Lung (tissue), 13 donors: ENCODE measurements around the gene WTAP. TPM values are rescaled to one million over a fixed set of nuclear protein-coding genes. Genes with fewer than 3 reads are reported as not detected.

ENCODE experiments used
- ATAC-seq: fragments of 200-7000 bp; cut with Tn5 transposase; one replicate; pipeline ENCODE4 v1.9.1; 2020; ENCODE audit warnings: moderate number of reproducible peaks; ENCODE audit not compliant: insufficient read depth, low FRiP score
- DNase-seq, 3 donors: peaks; one replicate each; pipeline ENCODE4 v3.0.0-alpha.2; 2013 to 2017
- H3K27ac ChIP-seq, 2 donors: one replicate each; pipeline ENCODE4 v1.5.1; 2013; ENCODE audit warnings: mild to moderate bottlenecking in 2 of 2, moderate library complexity in 2 of 2, control low read depth in 1 of 2, inconsistent platforms in 1 of 2, low read depth in 1 of 2, low read length in 1 of 2
- H3K27me3 ChIP-seq, 3 donors: one replicate each; pipeline ENCODE4 v1.5.1; 2013; ENCODE audit warnings: low read length in 2 of 3; ENCODE audit not compliant: control insufficient read depth in 3 of 3, insufficient read depth in 3 of 3
- H3K36me3 ChIP-seq, 4 donors: one replicate each; pipeline ENCODE4 v1.5.1; 2013; ENCODE audit warnings: low read length in 4 of 4, mild to moderate bottlenecking in 1 of 4, moderate library complexity in 1 of 4; ENCODE audit not compliant: control insufficient read depth in 4 of 4, insufficient read depth in 4 of 4
- H3K4me1 ChIP-seq, 5 donors: one replicate each; pipeline ENCODE4 v1.5.1; 2013; ENCODE audit warnings: low read length in 5 of 5, mild to moderate bottlenecking in 2 of 5, moderate library complexity in 1 of 5; ENCODE audit not compliant: control insufficient read depth in 5 of 5, insufficient read depth in 5 of 5
- H3K4me3 ChIP-seq: one replicate; pipeline ENCODE4 v1.5.1; 2013; ENCODE audit warnings: mild to moderate bottlenecking, control low read depth, moderate library complexity
- H3K9ac ChIP-seq, 2 donors: one replicate each; pipeline ENCODE4 v1.5.1; 2013; ENCODE audit warnings: low read length in 2 of 2, control low read depth in 1 of 2; ENCODE audit not compliant: insufficient read depth in 1 of 2
- H3K9me3 ChIP-seq, 4 donors: one replicate each; pipeline ENCODE4 v1.5.1; 2013; ENCODE audit warnings: low read length in 3 of 4, mild to moderate bottlenecking in 1 of 4, moderate library complexity in 1 of 4; ENCODE audit not compliant: control insufficient read depth in 4 of 4, insufficient read depth in 3 of 4
- CTCF ChIP-seq: IDR thresholded peaks from 2 replicates; pipeline ENCODE4 v1.5.1; 2012; ENCODE audit warnings: mild to moderate bottlenecking; ENCODE audit errors: control extremely low read depth, extremely low read depth
- WGBS, 2 donors: extraction: QIAGEN DNeasy Blood & Tissue Kit; methylation state at CpG; one replicate each; pipeline ENCODE4 v1.1.7; 2013; 5-methylcytosine and 5-hydroxymethylcytosine counted together
- polyA plus RNA-seq, 2 donors: library from polyadenylated mRNA; stranded (reverse); fragments of 200-250 nt; gene quantifications; one replicate each; pipeline ENCODE4 v1.2.1, GENCODE V29; 2013
- small RNA-seq: library from RNA; depleted of rRNA; stranded (forward); fragments of <200 nt; gene quantifications from one replicate; pipeline ENCODE3, GENCODE V24; 2014; ENCODE audit warnings: low replicate concordance
- total RNA-seq, 2 donors: library from RNA; depleted of rRNA in 1 of 2; stranded (reverse); fragments of >200 nt in 1 of 2; gene quantifications; one replicate each; pipeline ENCODE4 v1.2.1, GENCODE V29; 2014 to 2021
- donor health status: control.
- donor health status: control.
- donor health status: Bipolar disorder and iron deficiency.
- donor health status: healthy.
- donor health status: DM: yes; HTN: yes; CAD: no.

Gene WTAP
- total and polyA plus RNA-seq, 4 donors: 70.8 to 145 (median 113) TPM

- Histone ChIP-seq H3K9ac (no peak overlapping the region), H3K27ac (no peak overlapping the region), H3K4me3 (no peak overlapping the region), H3K9me3 (no peaks in the 10 kb centered on the region), H3K36me3 (peaks cover 8 to 20% (median 12%) of the 10 kb centered on the region in 4 donors), H3K4me1 (peaks cover 0 to 7% (median 0%) of the 10 kb centered on the region in 5 donors), H3K27me3 (no peaks in the 10 kb centered on the region)
- 64 to 77% methylated on average over 8 of the region's 8 CpGs for WGBS, 2 donors
- DNase-seq (peak in 2 of 3 donors; percentile 19 to 75), ATAC-seq (no peak)
- TF ChIP-seq CTCF: no peak
Observed at GRCh38 chr6:159801935-159802334, 74.6 kb downstream of the WTAP start.

- TF ChIP-seq CTCF: no peak
- WGBS, 2 donors: 94% methylated on average over 10 of the region's 10 CpGs
- Histone ChIP-seq H3K27ac (no peak overlapping the region), H3K27me3 (no peaks in the 10 kb centered on the region), H3K36me3 (peaks cover 0 to 3% (median 1%) of the 10 kb centered on the region in 4 donors), H3K4me1 (peaks cover 0 to 7% (median 0%) of the 10 kb centered on the region in 5 donors), H3K9me3 (no peaks in the 10 kb centered on the region), H3K9ac (no peak overlapping the region), H3K4me3 (no peak overlapping the region)
- no peak for ATAC-seq
- DNase-seq: no peak
Observed at GRCh38 chr6:159804504-159804903, 77.2 kb downstream of the WTAP start.

- DNase-seq (no peak), ATAC-seq (no peak)
- Histone ChIP-seq H3K4me1 (peaks cover 0 to 7% (median 0%) of the 10 kb centered on the region in 5 donors), H3K4me3 (no peak overlapping the region), H3K27ac (no peak overlapping the region), H3K36me3 (no peaks in the 10 kb centered on the region), H3K27me3 (no peaks in the 10 kb centered on the region), H3K9me3 (no peaks in the 10 kb centered on the region), H3K9ac (no peak overlapping the region)
- WGBS, 2 donors: 60 to 77% methylated on average over 6 of the region's 6 CpGs
- TF ChIP-seq CTCF: no peak
Observed at GRCh38 chr6:159805440-159806020, 78.2 kb downstream of the WTAP start.

Small RNA genes within 50 kb of the gene (small RNA-seq; reads per million reads assigned to genes)
- gene RNU4ATAC18P (not detected), gene SNORA20 (71.9 reads per million, percentile 98 among the genes with 10 or more reads in this experiment), gene SNORA29 (not detected)

Other genes starting within 250 kb of the WTAP start
- gene SOD2, start 34.3 kb upstream of the WTAP start, total RNA-seq: 100 to 1,000 TPM; 797 to 807 TPM
- gene SOD2, start 34.3 kb upstream of the WTAP start, polyA plus RNA-seq: 1,000 to 10,000 TPM in 1 of 2 donors, 100 to 1,000 TPM in 1; 219 to 3,918 TPM
- 10 to 100 TPM; 20.8 to 84.4 TPM for gene ACAT2, start 34.5 kb downstream of the WTAP start, total RNA-seq
- 10 to 100 TPM; 62.0 to 73.2 TPM for gene ACAT2, start 34.5 kb downstream of the WTAP start, polyA plus RNA-seq
- 100 to 1,000 TPM; 129 to 206 TPM for gene TCP1, start 62.1 kb downstream of the WTAP start, total RNA-seq
- gene TCP1, start 62.1 kb downstream of the WTAP start, polyA plus RNA-seq: 100 to 1,000 TPM in 1 of 2 donors, 10 to 100 TPM in 1; 80.0 to 109 TPM
- gene MRPL18, start 63.0 kb downstream of the WTAP start, total RNA-seq: 10 to 100 TPM; 42.9 to 63.2 TPM
- gene MRPL18, start 63.0 kb downstream of the WTAP start, polyA plus RNA-seq: 100 to 1,000 TPM in 1 of 2 donors, 10 to 100 TPM in 1; 59.4 to 120 TPM
- under 1 TPM; 0.23 to 0.28 TPM for gene PNLDC1, start 72.8 kb downstream of the WTAP start, total RNA-seq
- gene PNLDC1, start 72.8 kb downstream of the WTAP start, polyA plus RNA-seq: under 1 TPM; 0.14 to 0.19 TPM
- gene MAS1, start 163.5 kb downstream of the WTAP start, total RNA-seq: under 1 TPM in 1 of 2 donors, not detected in 1; 0.14 TPM
- gene MAS1, start 163.5 kb downstream of the WTAP start, polyA plus RNA-seq: under 1 TPM; 0.01 to 0.02 TPM
- 100 to 1,000 TPM; 118 to 125 TPM for gene IGF2R, start 241.6 kb downstream of the WTAP start, total RNA-seq
- gene IGF2R, start 241.6 kb downstream of the WTAP start, polyA plus RNA-seq: 10 to 100 TPM; 30.0 to 67.3 TPM